K562 (cell line): Measurements from ENCODE around the gene LPCAT3. TPM values are rescaled to one million over a fixed set of nuclear protein-coding genes. Genes with fewer than 3 reads are reported as not detected.

Experiments used
- ATF4 ChIP-seq: fragments of 450-650 bp; formaldehyde crosslinking; IDR thresholded peaks from 2 replicates; pipeline ENCODE4 v1.4.0; 2022; ENCODE audit warnings: mild to moderate bottlenecking, moderate library complexity
- BACH1 ChIP-seq: fragments of 200-800 bp; sonication (Bioruptor generic); IDR thresholded peaks from 2 replicates; pipeline ENCODE4 v1.6.1; 2016; ENCODE audit warnings: missing genetic modification characterization, missing compliant biosample characterization
- ETV5 ChIP-seq: sonication (generic); formaldehyde crosslinking; IDR thresholded peaks from 2 replicates; pipeline ENCODE4 v1.4.0; 2020; ENCODE audit warnings: low read depth, mild to moderate bottlenecking, missing genetic modification reagents
- FOXO4 ChIP-seq: fragments of 450-650 bp; formaldehyde crosslinking; IDR thresholded peaks from 2 replicates; pipeline ENCODE4 v1.4.0; 2020; ENCODE audit warnings: mild to moderate bottlenecking, moderate library complexity
- ID3 ChIP-seq, 2 experiments: fragments of 250-450 bp in 1 of 2; fragments of 450-650 bp in 1 of 2; sonication (Bioruptor Pico) in 1 of 2; IDR thresholded peaks; 2 replicates each; pipeline versions ENCODE4 v1.6.1 to v1.8.0; 2016 to 2021; ENCODE audit warnings: mild to moderate bottlenecking in 2 of 2, moderate library complexity in 2 of 2, missing compliant biosample characterization in 1 of 2, missing genetic modification characterization in 1 of 2
- KAT2B ChIP-seq: IDR thresholded peaks from one replicate; pipeline ENCODE4 v1.6.1; 2012; ENCODE audit warnings: low read depth, mild to moderate bottlenecking, control low read depth, inconsistent platforms, low read length, moderate library complexity
- KDM5B ChIP-seq: fragments of 200-600 bp; sonication (generic); IDR thresholded peaks from 2 replicates; pipeline ENCODE4 v1.6.1; 2012; ENCODE audit warnings: low read depth, mild to moderate bottlenecking, moderate library complexity, low read length, control low read depth, inconsistent platforms; ENCODE audit not compliant: insufficient replicate concordance
- MYC ChIP-seq, 2 experiments: fragments of 250-450 bp in 1 of 2; sonication (Bioruptor Pico) in 1 of 2; IDR thresholded peaks; 2 replicates each; pipeline versions ENCODE4 v1.5.1 to v1.6.1; 2012 to 2021; ENCODE audit warnings: low read depth in 2 of 2, borderline replicate concordance in 1 of 2, improper control_type of control experiment in 1 of 2, low read length in 1 of 2, mild to moderate bottlenecking in 1 of 2, moderate library complexity in 1 of 2
- PTTG1 ChIP-seq: fragments of 450-650 bp; IDR thresholded peaks from 2 replicates; pipeline ENCODE4 v1.6.1; 2016; ENCODE audit warnings: low read depth, mild to moderate bottlenecking, missing genetic modification characterization, missing compliant biosample characterization
- RCOR1 ChIP-seq, 2 experiments: IDR thresholded peaks; 2 replicates each; pipeline ENCODE4 v1.6.1; 2012; ENCODE audit warnings: low read depth in 2 of 2, low read length in 2 of 2, borderline replicate concordance in 1 of 2, improper control_type of control experiment in 1 of 2
- SMARCE1 ChIP-seq: fragments of 450-650 bp; IDR thresholded peaks from 2 replicates; pipeline ENCODE4 v1.7.1; 2016; ENCODE audit warnings: mild to moderate bottlenecking
- TAL1 ChIP-seq: fragments of 450-650 bp; IDR thresholded peaks from 2 replicates; pipeline ENCODE4 v1.6.1; 2016; ENCODE audit warnings: mild to moderate bottlenecking
- THAP7 ChIP-seq: fragments of 250-450 bp; sonication (Bioruptor Pico); IDR thresholded peaks from 2 replicates; pipeline ENCODE4 v1.5.0; 2021
- ZNF184 ChIP-seq: sonication (generic); formaldehyde crosslinking; IDR thresholded peaks from 2 replicates; pipeline ENCODE4 v1.5.0; 2020; ENCODE audit warnings: missing genetic modification reagents
- ZNF395 ChIP-seq: fragments of 200-800 bp; sonication (Bioruptor generic); IDR thresholded peaks from 2 replicates; pipeline ENCODE4 v1.6.1; 2017; ENCODE audit warnings: missing genetic modification characterization, missing compliant biosample characterization
- polyA plus RNA-seq, 8 experiments: library from polyadenylated mRNA; depleted of rRNA in 4 of 8; stranded (reverse) in 5 of 8; unstranded in 3 of 8; fragments of >200 nt; fragmentation: Nextera tagmentation in 2 of 8; fragmentation: Illumina TruSeq in 1 of 8; extraction: Ambion mirVana in 2 of 8; extraction: Trizol in 1 of 8; gene quantifications; 2 replicates each; pipeline versions ENCODE4 v1.2.1 to v1.2.3, GENCODE V29; 2011 to 2014; ENCODE audit warnings: inconsistent platforms in 1 of 8, missing spikeins in 1 of 8
- total RNA-seq, 7 experiments: library from RNA; depleted of rRNA in 6 of 7; stranded (reverse); fragments of >200 nt in 6 of 7; fragmentation: Illumina TruSeq in 2 of 7; extraction: Trizol in 2 of 7; gene quantifications; 2 replicates each; pipeline versions ENCODE4 v1.2.1 to v1.2.3, GENCODE V29; 2011 to 2021; ENCODE audit warnings: low replicate concordance in 1 of 7
- TF ChIP-seq, protein P1 (sequence below): fragments of 250-450 bp; sonication (Bioruptor Pico); IDR thresholded peaks from 2 replicates; pipeline ENCODE4 v1.5.0; 2021; ENCODE audit warnings: mild to moderate bottlenecking, borderline replicate concordance

The LPCAT3 gene
- total and polyA plus RNA-seq, 9 of the 15 experiments (the other 6 are each of a cell fraction or from before 2014, with no cell fraction given), result 4.9 to 52.5 (median 25.3) TPM

DNA sequence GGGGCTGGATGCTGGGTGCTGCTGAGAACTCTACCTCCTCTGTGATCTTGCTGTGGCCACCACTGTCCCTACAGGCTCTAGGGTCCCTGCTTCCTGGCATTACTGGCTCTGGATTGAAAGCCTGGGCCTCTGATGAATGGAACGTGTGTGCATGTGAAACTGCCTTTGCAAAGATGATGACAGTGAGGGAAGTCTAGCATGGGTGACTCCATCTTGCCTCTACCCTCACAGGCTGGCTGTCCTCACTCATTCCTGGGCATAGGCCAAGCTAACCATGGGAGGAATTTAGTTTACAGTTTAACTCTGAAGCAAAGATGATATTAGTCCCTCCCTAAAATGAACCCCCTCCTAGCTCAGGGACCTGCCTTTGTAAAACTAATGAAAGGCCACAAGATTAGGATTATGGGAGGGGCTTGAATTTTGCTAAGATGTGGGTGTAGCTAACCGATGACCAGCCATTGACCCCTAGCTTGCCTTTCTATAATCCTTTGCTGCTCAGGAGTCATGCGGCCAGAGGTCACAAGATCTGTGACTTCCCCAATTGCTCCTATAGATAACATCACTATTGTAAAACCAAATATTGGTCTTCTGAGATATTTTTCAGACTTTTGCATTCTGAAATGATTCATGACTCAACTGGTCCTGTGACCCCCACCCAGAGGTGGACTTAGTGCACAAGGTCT, 40.0 kb upstream of the LPCAT3 start (continued):
- 0 out of 2 replicates have a peak, but pooled peaks have one; percentile 49 for TF ChIP-seq ID3 (CRISPR knock-in tag; IDR thresholded peaks at IDR 0.05)
- peak; percentile 94 for TF ChIP-seq ID3 (tag; IDR thresholded peaks at IDR 0.05)
- TF ChIP-seq ZNF184 (CRISPR knock-in tag), result no peak
- no peak for TF ChIP-seq ETV5 (CRISPR knock-in tag)
- TF ChIP-seq PTTG1, result peak; percentile 95
- no peak for TF ChIP-seq FOXO4 (CRISPR knock-in tag)
- TF ChIP-seq ZNF395, result peak; percentile 89
- peak; percentile 47; the same call in 1 of the 2 replicates for TF ChIP-seq SMARCE1
- TF ChIP-seq THAP7, result no peak
- TF ChIP-seq KDM5B, result no peak
- no peak for TF ChIP-seq KAT2B
- TF ChIP-seq, protein P1, sequence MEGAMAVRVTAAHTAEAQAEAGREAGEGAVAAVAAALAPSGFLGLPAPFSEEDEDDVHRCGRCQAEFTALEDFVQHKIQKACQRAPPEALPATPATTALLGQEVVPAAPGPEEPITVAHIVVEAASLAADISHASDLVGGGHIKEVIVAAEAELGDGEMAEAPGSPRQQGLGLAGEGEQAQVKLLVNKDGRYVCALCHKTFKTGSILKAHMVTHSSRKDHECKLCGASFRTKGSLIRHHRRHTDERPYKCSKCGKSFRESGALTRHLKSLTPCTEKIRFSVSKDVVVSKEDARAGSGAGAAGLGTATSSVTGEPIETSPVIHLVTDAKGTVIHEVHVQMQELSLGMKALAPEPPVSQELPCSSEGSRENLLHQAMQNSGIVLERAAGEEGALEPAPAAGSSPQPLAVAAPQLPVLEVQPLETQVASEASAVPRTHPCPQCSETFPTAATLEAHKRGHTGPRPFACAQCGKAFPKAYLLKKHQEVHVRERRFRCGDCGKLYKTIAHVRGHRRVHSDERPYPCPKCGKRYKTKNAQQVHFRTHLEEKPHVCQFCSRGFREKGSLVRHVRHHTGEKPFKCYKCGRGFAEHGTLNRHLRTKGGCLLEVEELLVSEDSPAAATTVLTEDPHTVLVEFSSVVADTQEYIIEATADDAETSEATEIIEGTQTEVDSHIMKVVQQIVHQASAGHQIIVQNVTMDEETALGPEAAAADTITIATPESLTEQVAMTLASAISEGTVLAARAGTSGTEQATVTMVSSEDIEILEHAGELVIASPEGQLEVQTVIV (CRISPR knock-in tag), result peak; percentile 80; the same call in 1 of the 2 replicates
- TF ChIP-seq MYC (IDR thresholded peaks at IDR 0.05; ENCODE audit: low read depth, low read length), result no peak
- peak; percentile 86 for TF ChIP-seq MYC (CRISPR knock-in tag; IDR thresholded peaks at IDR 0.05; ENCODE audit: borderline replicate concordance, low read depth)
- TF ChIP-seq ATF4, result peak; percentile 65
- TF ChIP-seq TAL1, result no peak
- no peak for TF ChIP-seq RCOR1 (IDR thresholded peaks at IDR 0.05; ENCODE audit: borderline replicate concordance in 1 of 2, low read depth in 2 of 2, low read length in 2 of 2)
- peak; percentile 83 for TF ChIP-seq BACH1 (tag)
